Measurements from ENCODE around the gene DTX1. TPM values are rescaled to one million over a fixed set of nuclear protein-coding genes. Genes with fewer than 3 reads are reported as not detected.

DTX1 gene
- 75.3 and 79.4 TPM in 2 replicates for total RNA-seq

DNA sequence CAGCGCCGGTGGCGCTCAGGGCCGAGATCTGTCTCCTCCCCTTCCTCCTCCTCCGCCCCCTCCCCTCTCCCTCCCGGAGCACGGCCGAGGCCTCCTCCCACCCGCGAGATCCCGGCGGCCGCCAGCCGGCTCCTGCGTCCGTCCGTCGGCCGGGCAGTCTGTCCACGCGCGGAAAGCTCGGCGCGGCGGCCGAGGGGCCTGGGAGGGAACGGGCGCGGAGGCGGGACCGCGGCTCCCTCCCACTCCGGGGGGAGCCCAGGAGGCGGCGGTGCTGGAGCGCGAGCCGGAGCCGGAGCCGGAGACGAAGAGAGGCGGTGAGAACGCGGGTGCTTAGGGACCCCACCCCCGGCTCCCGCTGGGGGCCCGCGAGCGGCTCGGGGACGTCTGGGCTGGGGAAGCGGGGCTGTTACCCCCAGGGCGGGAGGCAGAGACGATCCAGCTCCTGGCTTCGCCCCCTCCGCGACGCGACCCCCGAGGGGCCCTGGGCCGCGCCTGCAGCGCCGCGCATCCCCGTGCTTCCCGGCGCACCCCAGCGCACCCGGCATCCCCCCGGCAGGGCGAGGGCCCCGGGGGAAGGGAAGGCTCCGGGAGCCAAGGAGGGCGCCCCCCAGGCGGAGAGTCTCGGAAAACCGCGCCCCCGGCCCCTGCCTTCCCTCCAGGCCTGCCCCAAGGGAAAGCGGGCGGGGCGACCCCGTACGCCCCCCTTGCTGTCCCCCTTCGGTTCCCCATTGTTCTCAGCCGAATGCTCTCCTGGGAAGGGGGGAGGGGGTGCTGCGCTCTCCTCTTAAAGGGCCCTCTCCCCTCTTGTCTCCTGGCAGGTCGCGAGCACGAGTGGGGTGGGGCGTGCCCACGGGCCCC lies at the start of gene DTX1:
DTX1 (plus strand) TSS at position 100 of the 858 bp plus-strand sequence. CDS start 1,463 bp downstream, outside the sequence.
- H3K4me1 Mint-ChIP-seq: peaks cover 46% of the 10 kb centered on the region
- CTCF ChIA-PET: interaction anchor here (1.0 to 1.3 kb wide), 3 partner anchors 8 to 42 kb away, joined by 4 to 6 read pairs (median 5); no protein-coding TSS in a partner anchor
- H3K36me3 Mint-ChIP-seq (ENCODE audit: low read depth): peaks cover 5% of the 10 kb centered on the region
- TF ChIP-seq, protein P1, sequence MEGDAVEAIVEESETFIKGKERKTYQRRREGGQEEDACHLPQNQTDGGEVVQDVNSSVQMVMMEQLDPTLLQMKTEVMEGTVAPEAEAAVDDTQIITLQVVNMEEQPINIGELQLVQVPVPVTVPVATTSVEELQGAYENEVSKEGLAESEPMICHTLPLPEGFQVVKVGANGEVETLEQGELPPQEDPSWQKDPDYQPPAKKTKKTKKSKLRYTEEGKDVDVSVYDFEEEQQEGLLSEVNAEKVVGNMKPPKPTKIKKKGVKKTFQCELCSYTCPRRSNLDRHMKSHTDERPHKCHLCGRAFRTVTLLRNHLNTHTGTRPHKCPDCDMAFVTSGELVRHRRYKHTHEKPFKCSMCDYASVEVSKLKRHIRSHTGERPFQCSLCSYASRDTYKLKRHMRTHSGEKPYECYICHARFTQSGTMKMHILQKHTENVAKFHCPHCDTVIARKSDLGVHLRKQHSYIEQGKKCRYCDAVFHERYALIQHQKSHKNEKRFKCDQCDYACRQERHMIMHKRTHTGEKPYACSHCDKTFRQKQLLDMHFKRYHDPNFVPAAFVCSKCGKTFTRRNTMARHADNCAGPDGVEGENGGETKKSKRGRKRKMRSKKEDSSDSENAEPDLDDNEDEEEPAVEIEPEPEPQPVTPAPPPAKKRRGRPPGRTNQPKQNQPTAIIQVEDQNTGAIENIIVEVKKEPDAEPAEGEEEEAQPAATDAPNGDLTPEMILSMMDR (IDR thresholded peaks at IDR 0.05): no peak
- no peaks in the 10 kb centered on the region for H3K27me3 Mint-ChIP-seq
- ATAC-seq (ENCODE audit: low read depth) (peak; percentile 55), DNase-seq (no peak)
- POLR2A ChIA-PET: interaction anchor here (0.6 to 14.4 kb wide), 3 partner anchors 8 to 344 kb away, joined by 3 to 160 read pairs (median 8); no protein-coding TSS in a partner anchor
- H3K9me3 Mint-ChIP-seq: no peaks in the 10 kb centered on the region
- intact Hi-C loops (cut with micrococcal nuclease): no loop called here
- H3K27ac Mint-ChIP-seq: peak within 1 kb of the TSS; percentile 78
- peak within 1 kb of the TSS; percentile 81 for H3K4me3 Mint-ChIP-seq

DNA sequence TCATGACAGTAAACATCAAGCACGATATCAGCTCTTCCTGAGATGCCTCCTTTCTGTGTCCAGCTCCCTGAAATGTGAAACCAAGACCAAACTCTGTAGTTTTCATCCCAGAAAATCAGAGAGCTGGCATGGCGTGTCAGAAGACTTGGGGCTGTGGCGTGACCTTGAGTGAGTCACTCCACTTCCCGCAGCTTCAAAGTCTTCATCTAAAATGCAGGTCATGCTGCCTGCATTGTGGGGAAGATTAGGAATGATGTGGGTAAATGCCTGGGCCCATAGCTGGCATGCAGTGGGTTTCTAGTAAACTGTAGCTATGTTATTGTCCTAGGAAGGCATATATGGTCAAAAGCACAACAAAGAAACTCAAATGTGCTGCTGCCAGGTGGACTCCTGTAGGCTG lies 49.4 kb upstream of the DTX1 start:
- TF ChIP-seq, protein P1 (IDR thresholded peaks at IDR 0.05): no peak
- ChIA-PET CTCF (interaction anchor here (1.0 to 2.5 kb wide), 3 partner anchors 8 to 106 kb away, joined by 3 to 9 read pairs (median 5); no protein-coding TSS in a partner anchor), POLR2A (interaction anchor here (0.7 kb wide), 1 partner anchor 17 kb away, joined by 4 read pairs; no protein-coding TSS in a partner anchor)
- intact Hi-C loops (cut with micrococcal nuclease): no loop called here
- Mint-ChIP-seq H3K4me1 (no peaks in the 10 kb centered on the region), H3K27me3 (no peaks in the 10 kb centered on the region), H3K27ac (no peak overlapping the region), H3K36me3 (ENCODE audit: low read depth) (peaks cover 95% of the 10 kb centered on the region), H3K9me3 (peaks cover 6% of the 10 kb centered on the region), H3K4me3 (no peak overlapping the region)
- ATAC-seq (ENCODE audit: low read depth) (no peak), DNase-seq (no peak)

DNA sequence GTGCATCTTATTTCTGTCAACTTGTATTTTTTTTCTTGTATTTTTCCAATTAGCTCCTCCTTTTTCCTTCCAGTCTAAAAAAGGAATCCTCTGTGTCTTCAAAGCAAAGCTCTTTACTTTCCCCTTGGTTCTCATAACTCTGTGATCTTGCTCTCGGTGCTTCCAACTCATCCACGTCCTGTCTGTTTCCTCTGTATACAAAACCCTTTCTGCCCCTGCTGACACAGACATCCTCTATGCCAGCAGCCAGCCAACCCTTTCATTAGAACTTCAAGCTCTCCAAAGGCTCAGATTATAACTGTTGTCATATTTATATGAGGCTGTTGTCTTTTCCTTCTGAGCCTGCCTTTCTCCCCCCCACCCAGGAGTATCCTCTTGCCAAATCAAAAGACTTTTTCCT lies 45.8 kb upstream of the DTX1 start:
- Mint-ChIP-seq H3K4me3 (no peak overlapping the region), H3K4me1 (no peaks in the 10 kb centered on the region), H3K27me3 (no peaks in the 10 kb centered on the region), H3K36me3 (ENCODE audit: low read depth) (peaks cover 63% of the 10 kb centered on the region), H3K27ac (no peak overlapping the region), H3K9me3 (peaks cover 6% of the 10 kb centered on the region)
- intact Hi-C loops (cut with micrococcal nuclease): no loop called here
- ChIA-PET POLR2A (no interaction called here), CTCF (no interaction called here)
- DNase-seq: no peak
- TF ChIP-seq, protein P1 (IDR thresholded peaks at IDR 0.05): no peak
- no peak for ATAC-seq (ENCODE audit: low read depth)

DNA sequence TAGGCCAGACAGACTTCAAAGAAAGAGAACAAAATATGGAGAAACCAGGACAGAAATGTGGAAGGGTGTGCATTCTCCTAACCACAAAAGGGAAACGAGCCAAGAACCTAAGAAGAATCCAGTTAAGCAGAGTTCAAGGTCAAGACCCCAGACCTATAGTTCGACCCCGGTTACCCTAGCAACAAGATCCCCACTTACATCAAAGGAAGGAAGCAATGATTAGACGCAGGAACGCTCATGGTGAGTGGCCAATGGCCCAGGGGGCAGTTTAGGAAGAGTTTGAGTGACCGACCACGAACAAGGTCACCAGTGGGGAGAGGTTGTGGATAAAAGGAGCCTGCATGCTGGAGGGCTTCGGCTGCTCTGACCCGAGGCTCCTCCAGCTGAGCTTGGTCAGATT lies 42.0 kb upstream of the DTX1 start:
- peaks cover 6% of the 10 kb centered on the region for H3K9me3 Mint-ChIP-seq
- no peak for DNase-seq
- no peaks in the 10 kb centered on the region for H3K4me1 Mint-ChIP-seq
- H3K27me3 Mint-ChIP-seq: no peaks in the 10 kb centered on the region
- TF ChIP-seq, protein P1 (IDR thresholded peaks at IDR 0.05): no peak
- ATAC-seq (ENCODE audit: low read depth): no peak
- intact Hi-C loops (cut with micrococcal nuclease): no loop called here
- ChIA-PET POLR2A (no interaction called here), CTCF (no interaction called here)
- no peak overlapping the region for H3K4me3 Mint-ChIP-seq
- no peak overlapping the region for H3K27ac Mint-ChIP-seq
- peaks cover 25% of the 10 kb centered on the region for H3K36me3 Mint-ChIP-seq (ENCODE audit: low read depth)

DNA sequence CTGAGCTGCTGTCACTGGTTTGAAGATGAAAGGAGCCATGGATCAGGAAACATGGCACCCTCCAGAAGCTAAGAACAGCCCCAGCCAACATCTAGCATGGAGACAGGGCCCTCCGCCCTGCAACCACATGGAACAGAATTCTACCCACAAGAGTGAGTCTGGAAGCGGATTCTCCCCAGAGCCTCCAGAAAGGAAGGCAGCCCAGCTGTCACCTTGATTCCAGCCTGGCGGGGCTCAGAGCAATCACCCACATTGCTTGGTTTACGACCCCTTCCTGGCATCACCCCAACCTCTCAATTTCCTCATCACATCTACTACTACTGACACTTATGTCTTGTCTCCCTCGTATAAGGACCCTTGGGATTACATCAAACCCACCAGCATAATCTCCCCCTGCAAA lies 39.7 kb upstream of the DTX1 start:
- TF ChIP-seq, protein P1 (IDR thresholded peaks at IDR 0.05): no peak
- intact Hi-C loops (cut with micrococcal nuclease): no loop called here
- H3K27ac Mint-ChIP-seq: no peak overlapping the region
- peaks cover 2% of the 10 kb centered on the region for H3K36me3 Mint-ChIP-seq (ENCODE audit: low read depth)
- ChIA-PET CTCF (no interaction called here), POLR2A (no interaction called here)
- no peaks in the 10 kb centered on the region for H3K4me1 Mint-ChIP-seq
- no peaks in the 10 kb centered on the region for H3K9me3 Mint-ChIP-seq
- no peaks in the 10 kb centered on the region for H3K27me3 Mint-ChIP-seq
- ATAC-seq (ENCODE audit: low read depth) (no peak), DNase-seq (no peak)
- H3K4me3 Mint-ChIP-seq: no peak overlapping the region

All from activated B cell treated with CpG ODN at 0.5 μM for 24 hours (primary cell).